GM19025 (cell line): ENCODE results near the gene SFXN5.

Experiments used
- ATAC-seq: cut with Tn5 transposase; IDR thresholded peaks from one replicate; pipeline ENCODE4 v1.9.1; 2021; ENCODE audit warnings: mild to moderate bottlenecking, low read depth, moderate library complexity; ENCODE audit not compliant: unreplicated experiment

SFXN5 gene

DNA sequence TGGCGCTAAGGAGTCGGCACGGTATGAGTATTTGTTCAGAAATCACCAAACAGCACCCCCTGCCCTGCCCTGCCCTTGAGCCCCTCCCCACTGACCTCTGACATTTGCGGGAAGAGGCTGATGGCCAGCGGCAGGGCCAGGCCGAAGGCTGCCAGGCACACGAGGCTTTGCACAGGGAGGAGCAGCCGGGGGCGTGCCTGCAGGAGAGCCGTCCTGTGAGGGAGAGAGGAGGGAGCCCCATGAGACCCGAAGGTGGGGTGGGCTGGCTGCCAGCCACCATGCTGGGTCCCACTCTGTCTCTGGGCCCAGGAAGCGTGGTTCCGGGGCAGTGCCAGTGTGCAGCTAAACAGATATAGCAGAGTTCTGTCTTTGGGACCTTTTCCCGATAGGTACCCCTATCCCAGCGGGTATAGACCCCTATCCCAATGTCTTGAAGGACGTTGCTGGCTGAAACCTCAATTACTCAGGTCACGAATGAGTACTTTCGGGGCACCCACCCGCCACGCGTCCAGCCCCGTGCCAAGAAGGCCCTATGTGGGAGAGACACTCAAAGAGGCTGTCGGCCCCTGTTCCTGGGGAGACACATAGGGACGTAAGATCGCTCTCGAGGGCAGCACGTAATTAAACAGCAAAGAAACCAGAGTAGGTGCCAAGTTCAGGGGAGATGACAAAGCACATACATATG lies 110.3 kb downstream of the SFXN5 start:
- no peak for ATAC-seq

DNA sequence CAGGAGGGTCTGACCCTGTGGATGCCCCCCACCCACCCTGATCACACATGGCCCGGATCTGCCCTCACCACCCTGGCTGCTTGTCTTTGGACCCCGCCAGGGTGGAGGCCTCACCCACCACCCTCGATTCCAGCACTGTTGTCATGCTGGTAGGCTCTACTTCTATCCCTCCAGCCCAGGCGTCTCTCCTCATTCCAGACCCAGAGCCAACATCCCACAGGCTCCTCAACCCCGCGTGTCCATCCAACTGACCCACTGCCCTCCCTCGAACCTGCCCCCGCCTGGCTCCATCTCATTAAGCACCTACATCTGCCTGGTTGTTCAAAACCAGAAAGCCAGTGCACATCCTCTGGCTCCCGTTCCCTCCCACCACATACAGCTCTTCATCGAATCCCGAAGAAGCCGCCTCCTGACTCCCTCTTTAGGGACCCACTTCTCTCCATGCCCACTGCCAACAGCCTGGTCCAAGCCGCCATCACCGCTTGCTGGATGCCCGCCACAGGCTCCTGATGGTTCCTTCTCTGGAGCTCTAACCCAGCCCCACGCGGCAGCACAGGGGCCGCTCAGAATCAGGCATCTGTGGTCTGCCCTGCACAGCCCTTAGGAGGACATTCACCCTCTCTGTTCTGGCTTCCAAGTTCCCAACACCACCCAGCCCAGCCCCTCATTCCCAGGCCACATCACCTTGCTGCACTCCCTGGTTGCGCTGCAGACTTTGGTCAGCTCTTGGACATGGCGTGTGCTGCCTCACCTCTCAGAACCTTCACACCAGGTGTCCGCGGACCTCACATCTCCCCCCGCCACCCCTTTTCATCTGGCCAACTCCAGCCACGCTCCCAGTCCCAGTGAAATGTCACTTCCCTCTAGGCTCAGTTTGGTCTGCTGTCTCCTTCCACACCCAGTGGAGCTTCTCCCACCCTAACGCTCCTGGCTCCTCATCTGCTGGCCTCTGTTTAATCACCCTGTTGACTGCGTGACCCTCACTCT lies 111.2 kb downstream of the SFXN5 start:
- no peak for ATAC-seq

DNA sequence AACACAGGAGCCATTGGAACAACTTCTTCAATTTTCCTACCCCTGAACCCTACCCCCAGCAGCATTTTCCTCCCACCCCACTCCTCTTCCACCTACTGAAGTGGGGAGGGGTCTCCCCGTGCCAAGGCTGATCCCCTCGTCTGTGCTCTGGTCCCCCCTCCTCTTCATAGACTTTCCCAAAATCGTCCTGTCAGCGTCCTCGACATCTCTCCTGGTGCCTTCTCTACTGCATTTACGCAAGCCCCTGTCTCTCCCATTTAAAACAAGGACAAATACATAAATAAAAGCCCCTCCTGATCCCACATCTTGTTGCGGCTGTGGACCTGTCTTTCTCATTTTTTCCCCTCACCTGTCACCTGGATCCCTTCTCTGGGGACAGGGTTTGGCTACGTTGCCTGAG lies 112.0 kb downstream of the SFXN5 start:
- no peak for ATAC-seq

DNA sequence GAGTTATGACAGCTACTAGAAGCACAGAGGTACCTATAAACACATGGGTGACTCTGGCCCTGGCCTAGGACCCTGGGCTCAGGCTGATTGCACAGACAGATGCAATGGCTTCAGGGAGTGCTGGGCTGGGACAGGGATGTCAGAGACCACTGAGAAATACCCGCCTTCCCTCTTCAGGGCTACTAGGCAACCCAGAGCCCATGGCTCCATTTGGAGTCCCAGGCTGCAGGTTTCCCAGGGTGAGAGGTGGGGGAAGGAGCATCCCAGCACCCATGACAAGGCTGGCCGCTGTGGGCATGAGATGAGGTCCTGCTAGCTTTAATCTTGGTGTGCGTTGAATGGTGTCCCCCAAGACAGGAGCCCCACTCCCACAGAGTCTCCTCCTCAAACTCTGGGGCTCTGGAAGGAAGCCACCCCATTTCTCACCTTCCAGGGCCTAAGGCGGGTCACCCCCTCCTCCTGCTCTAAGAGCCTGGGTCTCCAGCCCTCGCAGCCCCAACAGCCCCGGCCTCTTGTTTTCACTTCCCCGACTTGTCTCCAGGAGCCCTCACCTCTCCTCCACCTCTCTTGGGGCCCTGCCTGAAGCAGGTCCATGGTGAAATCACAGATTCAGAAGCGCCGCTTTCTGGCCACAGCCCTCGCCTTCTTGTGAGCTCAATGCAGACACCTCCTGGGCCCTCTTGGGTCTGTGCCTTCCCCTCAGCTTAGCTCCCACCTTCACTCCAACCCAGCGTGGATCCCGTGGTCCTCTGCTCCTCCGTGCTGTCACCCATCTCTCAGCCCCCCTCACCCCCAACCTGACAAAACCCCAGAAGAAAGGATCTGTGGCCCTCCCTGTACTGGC lies 112.7 kb downstream of the SFXN5 start:
- no peak for ATAC-seq

DNA sequence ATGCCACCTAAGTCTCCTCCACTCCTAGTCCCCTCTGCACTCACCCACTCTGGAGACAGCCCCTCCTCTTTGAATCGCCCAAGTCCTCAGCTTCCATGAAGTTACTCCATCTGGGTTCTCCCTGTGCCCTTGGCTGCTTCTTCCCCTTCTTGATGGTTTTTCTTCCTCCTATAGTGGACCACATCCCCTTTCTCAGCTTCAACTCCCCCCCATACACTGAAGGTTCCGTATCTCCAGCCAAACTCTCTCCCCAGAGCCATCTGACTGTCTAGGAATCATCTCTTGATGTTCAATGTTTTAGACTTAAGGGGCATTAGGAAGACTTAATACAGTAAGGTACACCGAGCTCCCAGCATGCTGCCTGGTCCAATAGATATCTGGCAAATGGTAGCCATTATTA lies 114.6 kb downstream of the SFXN5 start:
- no peak for ATAC-seq

DNA sequence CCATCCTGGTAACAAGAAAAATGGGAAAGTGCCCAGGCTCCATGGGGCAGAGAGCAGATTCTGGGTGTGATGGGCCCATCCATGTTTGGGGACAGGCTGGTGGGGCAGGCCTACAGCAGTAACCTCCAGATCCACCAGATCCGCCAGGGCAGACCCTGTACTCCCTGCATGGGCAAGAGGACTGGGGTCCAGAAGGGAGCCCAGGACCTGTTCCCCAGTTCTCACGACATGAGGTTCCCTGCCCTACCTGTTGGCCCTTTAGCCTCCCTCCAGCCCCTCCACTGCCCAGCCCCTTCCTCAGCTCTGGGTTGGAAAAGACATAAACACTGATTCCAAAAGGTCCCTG lies 115.5 kb downstream of the SFXN5 start:
- no peak for ATAC-seq

DNA sequence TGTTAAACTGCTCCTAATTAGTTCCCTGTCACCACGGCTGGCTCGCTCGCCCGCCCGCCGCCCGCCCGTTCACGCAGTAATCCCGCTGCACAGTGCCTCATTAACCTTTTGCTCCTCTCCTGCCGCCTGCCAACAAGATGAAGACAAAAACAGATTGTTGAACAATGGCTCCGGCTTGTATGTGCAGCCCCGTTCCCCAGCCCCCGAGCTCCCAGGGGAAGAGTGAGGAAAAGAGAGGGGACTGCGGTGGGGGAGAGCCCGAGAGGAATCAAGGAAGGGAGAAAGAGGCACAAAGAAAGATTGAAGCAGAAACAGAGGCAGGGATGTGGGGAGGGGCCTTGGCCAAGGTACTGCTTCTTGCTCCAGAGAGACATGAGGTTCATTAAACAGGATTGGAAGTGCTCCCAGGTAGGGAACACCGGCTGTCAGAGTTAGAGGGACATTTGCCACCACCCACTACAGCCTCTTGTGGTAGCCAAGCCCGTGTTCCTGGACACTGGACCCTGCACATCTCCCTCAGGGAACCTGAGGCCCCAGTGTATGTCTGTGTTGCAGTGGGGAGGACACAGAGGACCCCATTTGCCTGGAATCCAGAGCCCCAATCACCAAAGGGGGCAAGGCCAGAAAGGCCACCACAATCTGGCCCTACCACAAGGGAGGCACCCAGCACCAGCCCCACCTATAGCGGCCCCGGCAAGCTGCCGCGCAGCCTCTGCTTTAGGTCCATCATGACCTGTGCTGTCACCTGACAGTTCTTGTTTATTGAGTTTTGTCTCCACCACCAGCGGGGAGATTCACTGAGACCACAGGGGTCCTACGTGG lies 116.1 kb downstream of the SFXN5 start:
- ATAC-seq, result no peak

DNA sequence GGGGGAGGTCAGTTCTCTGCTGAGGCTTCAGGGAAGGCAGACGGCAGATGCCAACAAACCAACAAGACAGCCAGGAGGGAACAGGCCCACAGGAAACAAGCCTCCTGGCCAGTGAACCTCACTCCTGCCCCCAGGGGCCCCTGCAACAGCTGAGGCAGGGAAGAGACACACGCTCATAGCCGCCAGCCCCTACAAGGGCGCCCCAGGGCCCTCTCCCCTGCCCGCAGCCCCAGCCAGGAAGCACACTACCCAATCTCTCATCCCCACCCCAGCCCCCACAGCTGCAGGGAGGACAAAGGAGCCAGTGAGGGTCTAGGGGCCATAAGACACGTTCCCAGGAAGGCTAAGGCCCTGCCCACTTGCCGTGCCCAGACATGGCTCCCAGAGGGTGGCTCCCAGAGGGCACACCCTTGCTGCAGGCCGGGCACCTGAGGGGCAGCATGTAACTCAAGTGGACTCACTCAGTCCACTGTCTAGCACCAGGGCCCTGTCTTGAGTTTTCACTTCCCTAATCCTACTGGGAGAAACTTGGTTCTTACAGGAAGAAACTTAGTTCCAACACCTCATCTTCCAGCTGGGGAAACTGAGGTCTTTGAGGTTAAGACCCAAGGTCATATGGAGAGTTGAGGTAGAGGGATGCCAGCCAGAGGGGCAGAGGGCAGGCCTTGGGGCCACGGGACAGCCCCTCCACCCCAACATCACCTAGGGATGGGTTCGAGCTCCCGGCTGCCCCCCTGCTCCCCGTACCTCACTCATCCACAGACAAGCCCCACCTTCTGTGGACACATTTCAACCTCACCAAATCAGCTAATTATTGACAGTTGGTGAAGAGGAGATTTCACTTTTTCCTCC lies 116.9 kb downstream of the SFXN5 start:
- ATAC-seq, result no peak

DNA sequence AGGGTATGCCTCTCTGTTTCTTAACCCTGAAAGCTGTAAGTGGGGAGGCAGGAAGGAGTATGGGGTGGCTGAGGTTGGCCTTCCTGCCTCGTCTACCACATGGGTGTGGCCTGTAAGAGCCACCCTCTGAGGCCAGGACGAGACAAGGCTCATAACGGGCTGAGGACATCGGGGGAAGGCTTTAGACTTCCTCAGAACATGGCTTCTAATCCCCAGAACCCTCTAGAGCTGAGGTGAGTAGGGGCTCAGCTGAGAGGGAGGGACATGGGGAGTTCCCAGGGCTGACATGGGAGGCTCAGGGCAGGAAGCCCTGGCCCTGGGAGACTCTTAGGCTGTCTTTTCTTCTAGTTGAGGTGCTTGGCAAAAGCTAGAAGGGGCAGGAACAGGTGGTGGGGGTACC lies 117.5 kb downstream of the SFXN5 start:
- no peak for ATAC-seq

DNA sequence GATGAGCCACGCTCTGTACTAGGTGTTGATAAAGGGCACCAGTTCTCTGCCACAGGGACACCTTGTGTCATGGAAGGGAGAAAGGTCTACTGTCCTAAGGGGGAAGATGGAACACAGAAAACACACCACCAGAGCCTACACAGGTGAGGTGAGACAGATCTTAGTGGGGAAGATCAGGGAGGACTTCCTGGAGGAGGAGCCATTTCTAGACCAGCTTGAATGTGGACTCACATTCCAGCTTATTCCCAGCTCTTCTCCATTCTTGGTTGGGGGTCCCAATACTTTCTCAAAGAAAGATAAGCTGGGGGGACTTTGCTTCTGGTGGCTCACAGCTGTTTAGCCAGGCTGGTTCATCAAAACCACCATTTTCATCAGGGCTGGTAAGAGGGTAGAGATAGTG lies 118.0 kb downstream of the SFXN5 start:
- ATAC-seq, result no peak

DNA sequence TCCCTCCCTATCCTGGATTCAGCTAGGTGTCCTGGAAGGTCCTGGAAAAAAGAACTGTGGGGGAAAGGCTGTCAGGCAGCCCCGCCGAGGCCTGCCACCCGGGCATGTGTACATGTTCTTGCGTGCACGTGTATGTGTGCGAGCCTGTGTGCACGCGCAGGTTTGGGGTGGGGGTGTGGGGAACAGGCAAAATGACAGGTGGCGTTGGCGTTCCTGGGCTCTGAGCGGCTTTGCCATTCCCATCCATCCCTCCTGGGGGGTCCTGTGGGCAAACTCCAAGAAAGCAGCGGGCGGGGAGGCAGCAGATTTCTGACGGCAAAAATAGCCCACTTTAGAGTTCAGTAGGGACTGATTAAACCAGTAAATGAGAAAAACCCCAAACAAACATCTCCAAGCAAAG lies 118.6 kb downstream of the SFXN5 start:
- ATAC-seq, result no peak

DNA sequence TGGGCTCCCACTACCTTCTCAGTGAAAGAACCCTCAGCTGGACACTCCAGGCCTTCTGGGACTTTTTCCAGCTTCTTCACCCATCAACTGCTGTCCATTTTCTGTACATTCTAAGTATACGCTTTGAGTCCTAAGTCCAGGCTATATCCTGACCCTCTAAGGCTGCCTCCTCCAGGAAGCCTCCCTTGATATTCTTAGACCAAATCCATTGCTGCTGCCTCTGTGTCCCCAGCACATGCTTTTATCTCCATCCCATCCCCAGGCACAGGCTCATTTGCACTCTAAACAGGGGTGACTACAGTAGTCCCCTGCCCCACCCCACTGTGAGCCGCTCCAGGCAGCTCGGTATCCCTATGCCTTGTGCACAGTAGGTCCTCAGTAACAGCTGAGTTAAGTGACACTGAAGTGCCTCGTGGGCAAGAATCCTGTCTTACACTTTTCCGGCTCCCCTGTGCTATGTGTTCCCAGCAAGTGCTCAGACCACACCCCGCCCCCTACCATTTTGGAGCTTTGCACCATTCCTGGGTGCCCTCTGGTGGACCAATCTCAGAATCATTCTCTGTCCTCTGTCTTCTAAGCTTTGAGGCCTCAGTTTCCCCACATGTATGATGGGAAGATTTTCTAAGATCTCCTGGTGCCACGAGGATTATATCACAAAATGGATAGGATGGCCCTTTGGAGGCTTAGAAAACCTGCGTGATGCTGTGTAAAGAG lies 119.2 kb downstream of the SFXN5 start:
- ATAC-seq, result no peak

DNA sequence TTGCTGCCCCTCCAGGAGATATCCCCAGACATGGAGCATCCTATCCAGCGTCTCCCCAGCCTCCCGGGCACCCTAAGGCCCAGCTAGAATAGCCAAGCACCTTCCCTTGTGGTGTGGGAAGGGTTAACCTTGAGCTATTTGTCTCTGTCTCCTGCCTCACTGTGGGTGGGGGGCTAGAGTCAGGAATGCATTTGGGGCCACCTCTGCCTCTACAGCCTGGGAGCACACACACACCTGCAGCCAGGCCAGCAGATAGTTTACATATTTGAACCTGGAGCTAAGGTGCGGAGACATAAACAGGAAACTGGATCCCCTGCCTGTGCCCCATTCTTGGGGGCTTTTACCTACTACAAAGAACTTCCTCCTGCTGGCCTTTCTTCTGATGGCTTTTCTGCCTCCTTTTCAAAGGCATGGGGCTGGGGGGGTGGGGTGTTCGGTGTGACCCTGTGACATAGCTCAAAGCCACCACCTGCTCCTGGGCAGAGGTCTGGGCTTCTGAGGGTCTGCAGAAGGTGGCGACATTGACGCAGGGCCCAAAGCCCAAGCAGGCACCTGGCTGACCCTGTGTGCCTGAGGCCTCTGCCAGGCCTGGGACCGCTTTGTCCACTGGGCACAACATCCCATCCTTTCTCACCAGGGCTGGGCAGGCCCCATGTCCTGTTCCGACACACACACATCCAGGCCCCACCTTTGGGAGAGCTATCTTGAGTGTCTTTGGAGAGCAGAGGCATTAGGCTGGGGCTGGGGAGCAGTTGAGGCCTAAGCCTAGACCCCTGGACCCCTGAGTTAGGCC lies 120.0 kb downstream of the SFXN5 start:
- no peak for ATAC-seq

DNA sequence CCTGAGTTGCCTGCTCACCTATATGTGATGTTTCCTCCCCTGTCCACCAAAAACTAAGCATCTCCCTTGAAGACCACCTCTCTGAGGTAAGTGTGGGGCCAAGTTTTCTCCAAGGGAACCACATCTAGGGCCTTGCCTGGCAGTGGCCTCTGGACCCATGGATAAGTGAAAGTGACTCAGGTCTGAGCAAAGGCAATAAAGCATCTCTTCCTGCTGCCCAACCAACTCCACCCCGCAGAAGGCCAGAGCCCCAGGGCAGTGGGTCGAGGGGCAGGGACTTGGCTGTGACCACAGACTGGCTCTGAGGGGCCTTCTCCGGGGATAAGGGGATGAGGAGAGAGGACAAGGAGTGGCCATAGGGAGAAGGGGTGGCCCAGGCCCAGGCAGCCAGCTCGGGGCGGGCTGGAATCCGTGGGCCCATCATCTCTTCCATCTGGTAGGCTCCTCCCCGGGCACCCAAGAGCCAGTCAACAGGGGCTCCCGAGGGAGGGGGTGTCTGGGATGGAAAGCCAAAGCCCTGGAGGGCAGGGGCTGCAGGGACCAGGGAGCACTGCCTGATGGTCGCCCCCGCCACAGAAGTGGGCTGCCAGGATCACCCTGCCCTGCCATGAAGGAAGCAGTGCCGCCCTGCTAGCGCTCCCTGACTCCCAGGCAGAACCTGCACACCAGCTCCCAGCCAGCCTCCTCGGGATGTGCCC lies 120.8 kb downstream of the SFXN5 start:
- no peak for ATAC-seq

DNA sequence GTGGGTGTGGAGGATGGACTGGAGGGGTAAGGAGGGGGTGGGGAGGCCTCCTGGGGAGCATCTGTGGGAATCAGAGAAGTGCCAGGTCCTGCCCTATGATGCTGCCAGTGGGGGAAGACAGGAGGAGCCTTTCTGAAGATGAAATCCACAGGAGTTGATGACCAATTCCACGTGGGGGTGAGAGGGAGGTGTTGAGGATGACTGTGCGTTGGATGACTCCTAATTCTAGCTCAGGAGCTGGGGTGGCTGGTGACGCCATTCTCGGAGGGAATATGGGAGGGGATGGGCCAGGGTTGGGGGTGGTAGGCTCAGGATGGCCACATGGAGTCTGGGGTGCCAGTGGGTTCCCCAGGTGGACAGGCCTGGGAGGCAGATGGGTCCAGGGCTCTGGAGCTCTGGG lies 121.9 kb downstream of the SFXN5 start:
- ATAC-seq, result no peak

DNA sequence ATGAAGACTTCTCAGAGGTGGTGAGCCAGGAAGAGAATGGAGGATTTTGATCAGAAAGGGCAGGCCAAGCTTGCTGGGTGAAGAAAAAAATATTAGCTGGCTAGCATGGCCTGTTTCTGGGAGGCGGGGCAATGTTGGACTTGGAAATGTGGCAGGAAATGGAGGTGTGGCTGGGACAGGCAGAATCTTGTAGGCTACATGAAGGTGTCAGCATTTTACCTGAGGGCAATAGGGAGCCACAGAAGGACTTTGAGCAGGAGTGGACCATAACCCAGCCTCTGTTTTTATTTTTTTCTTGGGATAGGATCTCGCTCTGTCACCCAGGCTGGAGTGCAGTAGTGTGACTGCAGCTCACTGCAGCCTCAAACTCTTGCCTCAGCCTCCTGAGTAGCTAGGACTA lies 122.5 kb downstream of the SFXN5 start:
- no peak for ATAC-seq
